KMS-11 (cell line): ENCODE data around the gene POLN.

Experiments
- H2AFZ ChIP-seq: fragments of 200-600 bp; sonication (generic); 2 replicates; pipeline ENCODE4 v1.6.1; 2016; ENCODE audit warnings: antibody characterized with exemption, mixed run types, low read depth
- H3K27ac ChIP-seq: fragments of 200-600 bp; sonication (generic); 2 replicates; pipeline ENCODE4 v1.6.1; 2016; ENCODE audit warnings: mild to moderate bottlenecking, mixed run types
- H3K27me3 ChIP-seq: fragments of 200-600 bp; sonication (generic); 2 replicates; pipeline ENCODE4 v1.6.1; 2017; ENCODE audit warnings: mild to moderate bottlenecking, low read depth, mixed run types, moderate library complexity; ENCODE audit not compliant: insufficient read depth
- H3K36me3 ChIP-seq: fragments of 200-600 bp; sonication (generic); 2 replicates; pipeline ENCODE4 v1.6.1; 2017; ENCODE audit warnings: mild to moderate bottlenecking, mixed run types; ENCODE audit not compliant: insufficient read depth
- H3K4me1 ChIP-seq: fragments of 200-600 bp; sonication (generic); 2 replicates; pipeline ENCODE4 v1.6.1; 2016; ENCODE audit warnings: mild to moderate bottlenecking, low read depth, mixed run types; ENCODE audit not compliant: poor library complexity, severe bottlenecking
- H3K4me2 ChIP-seq: fragments of 200-600 bp; sonication (generic); 2 replicates; pipeline ENCODE4 v1.7.0; 2016; ENCODE audit warnings: mild to moderate bottlenecking, mixed run types
- H3K4me3 ChIP-seq: fragments of 200-600 bp; sonication (generic); IDR thresholded peaks from 2 replicates; pipeline ENCODE4 v1.6.1; 2017; ENCODE audit warnings: low read depth, low read length, mixed read lengths; ENCODE audit not compliant: insufficient read depth
- H3K79me2 ChIP-seq: fragments of 200-600 bp; sonication (generic); 2 replicates; pipeline ENCODE4 v1.6.1; 2016; ENCODE audit warnings: low read depth, mixed run types; ENCODE audit not compliant: insufficient read depth
- H3K9ac ChIP-seq: fragments of 200-600 bp; sonication (generic); 2 replicates; pipeline ENCODE4 v1.6.1; 2016; ENCODE audit warnings: mild to moderate bottlenecking, mixed run types
- H4K20me1 ChIP-seq: fragments of 200-600 bp; sonication (generic); 2 replicates; pipeline ENCODE4 v1.6.1; 2016; ENCODE audit warnings: mild to moderate bottlenecking, mixed run types; ENCODE audit not compliant: insufficient read depth
- CTCF ChIP-seq: fragments of 200-600 bp; sonication (generic); conservative IDR thresholded peaks from 2 replicates; pipeline ENCODE4 v1.6.1; 2017; ENCODE audit warnings: low read depth, mild to moderate bottlenecking, antibody characterized with exemption, low read length, moderate library complexity, mixed read lengths

The POLN gene

GRCh38 chr4:2087170-2087569 lies 154.8 kb downstream of the POLN start:
- Histone ChIP-seq H3K27me3 (no peaks in the 10 kb centered on the region), H2AFZ (no peak overlapping the region), H3K27ac (no peak overlapping the region), H3K4me3 (no peak overlapping the region), H3K9ac (no peak overlapping the region), H3K79me2 (no peaks in the 10 kb centered on the region), H4K20me1 (no peaks in the 10 kb centered on the region), H3K4me2 (no peak overlapping the region), H3K36me3 (no peaks in the 10 kb centered on the region), H3K4me1 (no peaks in the 10 kb centered on the region)
- TF ChIP-seq CTCF, result no peak

- no peak for TF ChIP-seq CTCF
- Histone ChIP-seq H3K4me3 (no peak overlapping the region), H3K27me3 (no peaks in the 10 kb centered on the region), H3K4me2 (no peak overlapping the region), H3K36me3 (no peaks in the 10 kb centered on the region), H3K79me2 (no peaks in the 10 kb centered on the region), H3K9ac (no peak overlapping the region), H2AFZ (no peak overlapping the region), H3K4me1 (no peaks in the 10 kb centered on the region), H4K20me1 (no peaks in the 10 kb centered on the region), H3K27ac (no peak overlapping the region)
Measured at GRCh38 chr4:2085496-2085901, 156.4 kb downstream of the POLN start.

- Histone ChIP-seq H3K79me2 (no peaks in the 10 kb centered on the region), H3K27me3 (no peaks in the 10 kb centered on the region), H3K27ac (no peak overlapping the region), H3K36me3 (no peaks in the 10 kb centered on the region), H3K4me1 (no peaks in the 10 kb centered on the region), H3K9ac (no peak overlapping the region), H3K4me2 (no peak overlapping the region), H4K20me1 (no peaks in the 10 kb centered on the region), H3K4me3 (no peak overlapping the region), H2AFZ (no peak overlapping the region)
- no peak for TF ChIP-seq CTCF
Measured at GRCh38 chr4:2084316-2084715, 157.6 kb downstream of the POLN start.

- H3K36me3 ChIP-seq, result no peaks in the 10 kb centered on the region
- no peak overlapping the region for H3K4me3 ChIP-seq
- H2AFZ ChIP-seq, result no peak overlapping the region
- H3K27me3 ChIP-seq, result no peaks in the 10 kb centered on the region
- H3K4me1 ChIP-seq, result no peaks in the 10 kb centered on the region
- H3K9ac ChIP-seq, result no peak overlapping the region
- H3K79me2 ChIP-seq, result no peaks in the 10 kb centered on the region
- no peak overlapping the region for H3K4me2 ChIP-seq
- H3K27ac ChIP-seq, result no peak overlapping the region
- TF ChIP-seq CTCF, result no peak
- H4K20me1 ChIP-seq, result no peaks in the 10 kb centered on the region
Measured at GRCh38 chr4:2083826-2084160, 158.1 kb downstream of the POLN start.
